ENCODE data around the gene PRMT7.
A peak's percentile ranks its signal among the peaks of the same experiment; 100 is the strongest.
"Not testable (repeated sequence)": the region's sequence is repeated elsewhere in the genome, so short reads cannot be mapped to it uniquely, and the experiment has no call there.

Gene PRMT7

DNA sequence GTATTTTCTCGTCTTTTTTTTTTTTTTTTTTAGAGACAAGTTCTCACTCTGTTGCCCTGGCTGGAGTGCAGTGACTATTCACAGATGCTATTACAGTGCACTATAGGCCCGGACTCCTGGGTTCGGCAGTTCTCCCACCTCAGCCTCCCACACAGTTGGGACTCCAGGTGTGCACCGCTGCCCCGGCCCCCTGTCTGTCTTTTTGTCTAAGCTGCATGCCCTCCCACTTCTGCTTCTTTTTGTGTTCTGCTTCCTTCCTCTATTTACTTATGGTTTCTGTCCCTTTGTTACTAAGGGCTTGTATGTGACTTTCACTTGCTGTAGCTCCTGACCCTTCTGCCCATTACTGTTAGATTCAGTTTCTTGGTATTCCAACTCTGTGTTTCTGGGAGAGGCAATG lies 26.0 kb upstream of the PRMT7 start:
- DNase-seq = peak in 1 of 6 experiments; percentile 11

DNA sequence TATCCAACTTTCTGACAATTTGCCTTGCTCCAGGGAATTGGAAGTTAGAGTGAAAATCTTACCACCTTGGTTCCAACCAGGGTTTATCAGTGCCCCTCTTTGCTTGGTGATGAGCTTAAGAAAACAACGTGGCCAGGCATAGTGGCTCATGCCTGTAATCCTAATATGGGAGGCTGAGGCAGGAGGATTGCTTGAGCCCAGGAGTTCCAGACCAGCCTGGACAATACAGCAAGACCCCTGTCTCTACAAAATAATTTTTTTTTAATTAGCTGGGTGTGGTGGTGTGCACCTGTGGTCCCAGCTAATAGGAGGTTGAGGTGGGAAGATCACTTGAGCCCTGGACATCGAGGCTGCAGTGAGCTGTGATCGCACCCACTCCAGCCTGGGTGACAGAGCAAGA lies 25.1 kb upstream of the PRMT7 start:
- no peak for DNase-seq

GRCh38 chr16:68286153-68287074 lies 24.4 kb upstream of the PRMT7 start:
- peak in 5 of 6 experiments; percentile 8 to 75 (median 68) for DNase-seq

DNA sequence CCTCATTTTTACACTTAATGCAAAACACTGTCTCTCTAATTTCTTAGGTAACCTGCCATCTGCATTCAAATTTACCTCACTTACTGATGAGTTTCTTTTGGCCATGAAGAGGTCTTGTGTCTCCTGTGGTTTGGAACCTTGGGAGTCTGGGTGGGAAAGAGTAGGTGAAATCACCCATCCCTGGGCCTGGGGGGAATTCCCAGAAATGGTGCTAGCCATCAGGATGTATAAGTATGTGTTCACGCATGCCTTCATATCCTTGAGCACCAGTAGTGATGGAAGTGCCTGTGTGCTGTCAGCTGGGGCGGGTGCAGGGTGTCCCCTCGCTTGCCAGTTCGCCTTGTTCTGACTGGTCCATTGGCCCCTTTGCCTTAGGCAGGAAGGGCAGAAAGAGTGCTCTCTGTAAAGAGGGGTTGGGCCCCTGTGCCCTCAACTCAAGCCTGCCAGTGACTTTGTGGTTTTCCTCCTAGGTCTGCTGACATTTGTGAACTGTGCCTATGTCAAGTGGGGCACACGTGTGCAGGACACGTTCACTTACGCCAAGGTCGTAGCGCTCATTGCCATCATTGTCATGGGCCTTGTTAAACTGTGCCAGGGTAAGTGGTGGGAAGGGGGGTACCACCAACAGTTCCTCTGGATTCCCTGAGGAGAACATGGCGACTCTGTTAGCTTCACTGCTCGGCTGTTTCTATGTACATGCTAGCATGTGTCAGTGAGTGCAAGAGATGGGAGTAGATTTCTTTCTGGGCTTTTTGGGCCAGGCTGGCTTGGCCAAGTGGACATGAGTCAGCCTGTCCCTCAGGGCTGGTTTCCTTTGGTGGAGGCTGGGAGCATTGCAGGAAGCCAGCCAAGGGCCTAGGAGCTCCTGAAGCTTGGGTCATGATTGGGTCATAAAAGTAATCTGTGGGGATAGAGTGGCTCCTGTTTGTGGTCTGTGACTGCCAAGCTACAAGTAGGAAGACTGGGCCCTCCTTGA lies 23.3 kb upstream of the PRMT7 start:
- peak in 5 of 6 experiments; percentile 22 to 58 (median 44) for DNase-seq

- no peak for DNase-seq
Measured at GRCh38 chr16:68288252-68288650, 22.6 kb upstream of the PRMT7 start.

- DNase-seq = not testable (repeated sequence)
Measured at GRCh38 chr16:68288796-68289195, 22.0 kb upstream of the PRMT7 start.

- no peak for DNase-seq
Measured at GRCh38 chr16:68289202-68289601, 21.6 kb upstream of the PRMT7 start.

- DNase-seq = peak in 4 of 6 experiments; percentile 11 to 44 (median 40)
Measured at GRCh38 chr16:68289621-68290329, 21.0 kb upstream of the PRMT7 start.

- DNase-seq = no peak
Measured at GRCh38 chr16:68290450-68290849, 20.4 kb upstream of the PRMT7 start.

GRCh38 chr16:68291227-68291626 lies 19.6 kb upstream of the PRMT7 start:
- no peak for DNase-seq

- DNase-seq = no peak
Measured at GRCh38 chr16:68292425-68292824, 18.4 kb upstream of the PRMT7 start.

- DNase-seq = no peak
Measured at GRCh38 chr16:68296291-68296690, 14.5 kb upstream of the PRMT7 start.

DNA sequence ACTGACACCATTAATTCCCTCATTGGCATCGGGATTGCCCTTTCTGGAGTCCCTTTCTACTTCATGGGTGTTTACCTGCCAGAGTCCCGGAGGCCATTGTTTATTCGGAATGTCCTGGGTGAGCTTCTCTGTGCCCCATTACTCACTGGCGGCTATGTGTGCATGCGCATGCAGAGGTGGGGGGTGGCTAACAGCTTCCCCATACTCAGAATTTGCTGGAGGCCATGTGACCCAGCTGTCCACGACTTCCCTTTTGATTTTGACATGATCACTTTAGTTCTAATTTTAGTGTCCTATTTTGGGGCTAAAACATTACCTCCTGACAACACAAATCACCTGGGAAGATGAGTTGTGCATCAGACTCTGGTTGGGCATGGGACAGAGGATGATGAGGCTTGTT lies 14.1 kb upstream of the PRMT7 start:
- DNase-seq = no peak

DNA sequence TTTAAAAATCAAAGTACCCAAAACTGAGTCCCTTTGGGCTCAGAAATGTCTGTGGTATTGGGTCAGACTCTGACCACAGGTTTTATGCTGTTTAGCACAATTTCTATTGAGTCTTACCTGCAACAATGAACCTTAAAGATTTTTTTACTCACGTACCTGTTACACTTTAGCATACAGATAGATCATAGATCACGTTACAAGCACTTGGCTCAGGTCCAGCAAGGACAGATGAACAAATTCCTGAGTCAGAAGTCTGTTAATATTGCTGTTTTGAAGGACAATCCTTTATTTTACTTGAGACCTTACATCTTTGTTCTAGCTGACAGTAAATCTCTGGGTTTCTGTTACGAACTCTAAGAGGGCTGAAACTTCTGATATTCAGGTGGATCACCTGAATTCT lies 12.9 kb upstream of the PRMT7 start:
- DNase-seq = no peak

GRCh38 chr16:68298312-68298711 lies 12.5 kb upstream of the PRMT7 start:
- DNase-seq = no peak

DNA sequence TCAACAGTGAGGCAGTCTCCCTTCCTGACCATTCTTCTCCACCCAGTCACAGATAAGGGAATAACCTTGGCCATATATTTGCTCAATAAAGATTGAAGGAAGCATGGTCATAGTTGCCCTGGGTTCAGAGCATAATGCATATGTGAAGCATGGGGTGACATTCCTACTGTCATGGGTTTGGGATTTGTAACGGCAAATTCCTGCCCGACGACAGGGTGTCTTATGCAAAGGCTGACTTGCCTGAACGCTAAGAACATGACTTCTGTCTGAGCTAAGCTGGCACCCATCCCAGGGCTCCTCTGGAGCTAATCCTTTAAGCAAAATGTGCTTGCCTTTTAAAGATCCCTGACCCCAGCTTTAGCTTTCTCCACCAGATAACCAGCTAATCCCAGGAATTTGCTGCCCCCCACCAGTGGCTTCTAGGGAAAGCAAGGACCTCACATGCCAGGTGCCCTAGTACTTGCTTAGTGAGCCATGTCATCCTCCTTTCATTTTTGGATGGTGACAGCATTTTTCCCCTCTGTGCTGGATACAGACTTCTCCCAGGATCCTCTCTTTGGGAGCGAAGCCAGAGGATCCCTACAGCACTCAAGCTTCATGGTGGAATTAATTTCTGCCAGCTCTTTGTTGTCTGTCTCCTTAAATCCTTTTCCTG lies 11.8 kb upstream of the PRMT7 start:
- no peak for DNase-seq

DNA sequence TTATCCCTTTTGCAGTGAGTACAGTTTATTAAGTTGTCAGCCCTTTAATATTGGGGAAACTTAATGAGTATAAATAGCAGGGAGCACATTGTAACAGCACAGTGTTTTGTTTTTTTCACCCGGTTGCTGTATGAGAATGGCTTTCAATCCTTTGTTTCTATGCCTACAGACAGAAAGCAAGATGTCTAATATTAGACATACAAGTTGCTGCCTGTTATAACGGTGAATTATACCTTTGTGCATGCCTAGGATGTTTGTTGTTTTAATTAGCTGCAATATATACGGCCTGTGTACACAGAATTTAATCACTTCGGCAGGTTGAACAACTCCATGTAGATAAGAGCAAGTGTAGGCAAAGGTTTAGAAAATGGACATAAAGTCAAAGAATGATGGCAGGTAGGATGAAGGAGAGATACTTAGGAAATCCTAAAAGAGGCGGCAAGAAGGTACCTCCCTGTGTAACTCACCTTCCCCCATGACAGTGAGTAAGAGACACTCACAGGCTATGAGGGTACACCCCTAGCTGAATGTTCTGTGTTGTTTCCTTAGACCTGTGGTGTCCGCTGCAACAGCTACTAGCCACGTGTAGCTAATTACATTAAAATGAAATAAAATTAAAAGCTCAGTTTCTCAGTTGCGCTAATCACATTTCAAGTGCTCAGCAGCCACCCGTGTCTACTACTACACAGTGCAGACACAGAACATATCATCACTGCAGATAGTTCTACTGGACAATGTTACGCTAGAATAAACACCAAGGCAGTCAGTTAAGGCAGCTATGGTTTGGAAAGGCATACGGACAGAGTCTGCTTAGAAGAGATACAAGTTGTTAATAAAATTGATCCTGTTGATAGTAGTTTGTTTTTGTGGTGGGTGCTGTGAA lies 11.0 kb upstream of the PRMT7 start:
- DNase-seq = no peak

GRCh38 chr16:68300734-68301459 lies 9.9 kb upstream of the PRMT7 start:
- no peak for DNase-seq

DNA sequence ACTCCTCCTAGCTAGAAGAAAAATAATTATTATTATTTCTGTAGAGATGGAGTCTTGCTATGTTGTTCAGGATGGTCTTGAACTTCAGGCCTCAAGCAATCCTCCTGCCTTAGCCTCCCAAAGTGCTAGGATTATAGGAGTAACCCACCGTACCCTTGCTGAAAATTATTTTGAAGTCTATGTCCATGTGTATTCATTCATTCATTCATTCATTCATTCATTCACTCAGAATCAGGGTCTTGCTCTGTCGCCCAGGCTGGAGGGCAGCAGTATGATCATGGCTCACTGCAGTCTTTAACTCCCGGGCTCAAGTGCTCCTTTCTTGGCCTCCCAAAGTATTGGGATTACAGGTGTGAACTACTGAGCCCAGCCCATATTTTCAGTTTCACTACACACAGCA lies 4.2 kb upstream of the PRMT7 start:
- DNase-seq = no peak

DNA sequence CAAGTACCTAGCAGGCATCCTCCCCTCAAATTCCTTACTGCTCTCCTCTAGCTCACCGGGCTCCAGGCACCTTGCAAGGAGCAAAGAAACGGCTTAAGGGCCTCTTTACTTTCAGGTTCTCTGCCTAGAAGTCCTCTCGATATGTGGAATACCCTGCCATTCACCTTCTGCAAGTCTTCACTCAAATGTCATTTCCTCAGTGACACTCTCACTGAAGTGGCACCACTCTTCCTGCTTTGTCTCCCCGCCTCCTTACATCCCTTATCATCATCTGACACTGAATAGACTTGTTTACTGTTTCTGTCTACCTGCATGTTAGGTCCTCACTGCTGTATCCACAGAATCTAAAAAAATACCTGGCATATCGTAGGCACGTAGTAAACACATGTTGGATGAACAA lies 1.0 kb upstream of the PRMT7 start:
- peak in 2 of 6 experiments; percentile 20 to 29 for DNase-seq

DNA sequence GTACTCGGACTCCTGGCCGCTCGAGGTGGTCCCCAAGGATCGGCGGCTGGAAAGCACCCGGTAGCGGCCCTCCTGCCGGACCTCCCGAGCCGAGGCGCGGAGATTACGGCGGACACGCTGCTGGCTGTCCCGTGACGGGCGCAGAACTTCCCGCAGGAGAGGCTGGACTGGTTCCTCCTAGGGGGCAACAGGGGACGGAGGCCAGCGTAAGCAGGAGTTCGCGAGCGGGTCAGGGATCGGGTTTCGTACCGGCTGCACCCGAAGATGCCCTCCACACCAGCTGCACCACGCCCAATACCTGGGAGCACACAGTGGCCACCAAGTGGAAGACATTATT lies 414 bp upstream of the PRMT7 start:
- no peak for DNase-seq

Data from stimulated activated naive CD4-positive, alpha-beta T cell (primary cell).